Stimulated activated CD8-positive, alpha-beta memory T cell treated with anti-CD3 and anti-CD28 coated beads, Interleukin-4, amount 100 ng/mL, for 4 hours (primary cell): ENCODE measurements around the gene VAV2.

Source experiments
- DNase-seq, 2 donors: peaks; one replicate each; pipeline ENCODE4 v3.0.0-alpha.2; 2020; ENCODE audit warnings: low read depth in 2 of 2, low spot score in 1 of 2

VAV2 gene

GRCh38 chr9:133838859-133839507 lies 153.1 kb downstream of the VAV2 start:
- DNase-seq: no peak

- DNase-seq: no peak
These were observed 154.2 kb downstream of the VAV2 start for GRCh38 chr9:133837627-133838597.

- DNase-seq: no peak
These were observed 155.3 kb downstream of the VAV2 start for GRCh38 chr9:133836818-133837217.

GRCh38 chr9:133836001-133836758 lies 155.9 kb downstream of the VAV2 start:
- no peak for DNase-seq

DNA sequence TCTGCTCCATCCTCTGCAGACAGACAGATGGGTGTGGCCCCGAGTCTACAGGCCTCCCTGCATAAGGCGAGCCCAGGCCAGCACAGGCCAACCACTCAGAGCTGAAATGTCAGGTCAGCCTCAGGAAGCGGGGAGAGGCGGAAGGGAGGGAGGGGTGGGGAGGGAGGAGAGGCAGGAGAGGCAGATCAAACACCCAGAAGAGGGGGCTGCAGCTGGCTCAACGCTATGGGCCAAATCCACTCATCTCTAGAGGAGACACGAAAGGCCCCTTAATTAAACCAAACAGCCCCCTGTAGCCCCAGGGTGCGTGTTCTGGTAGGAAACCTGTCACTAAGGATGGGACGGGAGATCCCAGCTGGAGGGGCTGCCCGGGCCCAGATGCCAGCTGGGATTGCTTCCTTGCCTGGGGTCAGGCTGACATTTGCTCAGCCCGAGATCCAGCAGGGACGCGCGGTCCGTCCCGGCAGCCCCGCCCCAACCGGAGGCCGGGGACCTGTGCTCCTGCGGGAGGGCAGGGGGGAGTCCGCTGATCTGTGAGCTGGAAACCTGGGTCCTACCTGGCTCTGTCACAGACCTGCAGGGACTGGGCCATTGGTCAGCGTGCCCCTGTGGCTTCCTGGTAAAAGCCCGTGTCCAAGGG lies 156.7 kb downstream of the VAV2 start:
- DNase-seq: no peak

GRCh38 chr9:133834080-133834976 lies 157.8 kb downstream of the VAV2 start:
- no peak for DNase-seq

DNA sequence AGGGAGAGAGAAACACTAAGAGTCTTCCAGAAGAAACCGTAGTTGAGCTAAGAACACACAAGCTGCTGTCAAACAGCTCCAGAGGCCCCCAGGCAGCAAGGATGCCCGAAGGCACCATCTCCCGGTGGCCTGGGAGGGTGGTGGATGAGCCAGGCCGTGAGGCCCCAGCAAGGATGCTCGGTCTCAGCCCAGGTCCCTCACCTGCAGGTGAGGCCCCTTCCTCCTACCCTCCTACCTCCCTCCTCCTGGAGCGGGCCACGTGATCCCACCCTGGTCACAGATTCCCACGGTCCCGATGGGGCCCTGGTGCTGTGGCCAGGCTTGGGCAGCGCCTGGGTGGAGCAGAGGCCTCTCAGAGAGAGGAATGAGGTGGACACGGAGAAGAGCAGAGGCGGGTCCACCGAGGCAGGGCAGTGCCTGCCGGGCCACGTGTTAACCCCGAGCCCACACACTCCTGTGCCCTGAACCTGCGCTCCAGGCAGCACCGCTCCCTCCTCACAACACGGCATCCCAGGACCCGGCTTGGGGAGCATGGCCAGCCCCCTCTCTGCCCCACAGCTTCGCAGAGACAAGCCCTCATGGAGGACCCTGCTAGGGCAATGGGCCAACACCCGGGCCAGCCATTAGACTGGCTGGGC lies 158.6 kb downstream of the VAV2 start:
- no peak for DNase-seq

GRCh38 chr9:133832877-133833276 lies 159.2 kb downstream of the VAV2 start:
- DNase-seq: no peak

DNA sequence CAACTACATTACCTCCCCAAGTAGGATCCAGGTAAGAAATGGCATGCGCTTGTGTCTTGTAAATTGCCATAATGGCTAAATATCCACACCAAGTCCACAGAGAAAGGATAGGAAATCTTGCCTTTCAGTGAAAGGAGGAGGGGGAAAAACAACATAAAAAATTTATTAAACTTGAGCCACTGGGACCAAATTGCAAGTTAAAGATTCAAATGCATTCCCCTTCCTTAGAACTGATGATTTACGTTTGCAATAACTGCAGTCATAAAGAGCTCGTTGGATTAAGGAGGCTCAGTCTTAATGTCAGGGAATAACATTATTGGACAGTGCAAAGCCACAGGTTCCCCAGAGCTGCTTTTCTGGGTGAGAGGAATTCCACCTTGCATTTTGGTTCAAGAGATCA lies 161.4 kb downstream of the VAV2 start:
- DNase-seq: no peak

DNA sequence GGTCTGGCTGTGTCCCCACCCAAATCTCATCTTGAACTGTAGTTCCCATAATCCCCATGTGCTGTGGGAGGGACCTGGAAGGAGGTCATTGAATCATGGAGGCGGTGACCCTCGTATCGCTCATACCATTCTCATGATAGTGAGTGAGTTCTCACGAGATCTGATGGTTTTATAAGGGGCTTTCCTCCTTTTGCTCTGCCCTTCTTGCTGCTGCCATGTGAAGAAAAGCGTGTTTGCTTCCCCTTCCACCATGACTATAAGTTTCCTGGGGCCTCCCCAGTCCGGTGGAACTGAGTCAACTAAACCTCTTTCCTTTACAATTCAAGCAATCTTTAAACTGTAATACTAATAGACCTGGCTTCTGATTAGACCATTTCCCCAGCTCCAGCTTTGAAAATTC lies 161.8 kb downstream of the VAV2 start:
- no peak for DNase-seq

DNA sequence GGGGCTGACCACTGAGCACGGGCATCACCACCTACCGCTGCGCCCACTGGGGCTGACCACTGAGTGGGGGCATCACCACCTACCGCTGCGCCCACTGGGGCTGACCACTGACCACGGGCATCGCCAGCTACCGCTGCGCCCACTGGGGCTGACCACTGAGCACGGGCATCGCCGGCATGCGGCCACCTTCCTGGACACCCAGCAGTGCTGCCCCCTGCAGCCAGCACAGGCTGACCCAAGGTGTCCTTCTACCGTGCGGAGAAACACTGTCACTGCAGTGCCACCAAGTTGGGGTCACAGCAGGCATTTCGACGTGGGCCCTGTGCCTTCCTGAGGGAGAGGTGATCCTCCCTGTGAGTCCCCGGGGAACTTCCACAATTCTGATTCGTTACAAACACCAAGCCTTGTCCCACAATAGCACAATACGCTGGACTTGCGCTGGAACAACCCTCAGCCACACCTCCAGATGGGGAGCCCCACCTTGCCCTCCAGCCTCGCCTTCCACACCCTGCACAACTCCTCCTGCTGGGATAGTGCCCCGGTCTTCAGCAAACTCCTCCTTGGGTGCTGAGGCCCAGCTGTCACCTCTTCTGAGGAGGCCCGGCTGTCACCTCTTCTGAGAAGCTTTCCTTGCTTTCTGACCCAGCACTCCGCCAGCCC lies 163.7 kb downstream of the VAV2 start:
- no peak for DNase-seq

DNA sequence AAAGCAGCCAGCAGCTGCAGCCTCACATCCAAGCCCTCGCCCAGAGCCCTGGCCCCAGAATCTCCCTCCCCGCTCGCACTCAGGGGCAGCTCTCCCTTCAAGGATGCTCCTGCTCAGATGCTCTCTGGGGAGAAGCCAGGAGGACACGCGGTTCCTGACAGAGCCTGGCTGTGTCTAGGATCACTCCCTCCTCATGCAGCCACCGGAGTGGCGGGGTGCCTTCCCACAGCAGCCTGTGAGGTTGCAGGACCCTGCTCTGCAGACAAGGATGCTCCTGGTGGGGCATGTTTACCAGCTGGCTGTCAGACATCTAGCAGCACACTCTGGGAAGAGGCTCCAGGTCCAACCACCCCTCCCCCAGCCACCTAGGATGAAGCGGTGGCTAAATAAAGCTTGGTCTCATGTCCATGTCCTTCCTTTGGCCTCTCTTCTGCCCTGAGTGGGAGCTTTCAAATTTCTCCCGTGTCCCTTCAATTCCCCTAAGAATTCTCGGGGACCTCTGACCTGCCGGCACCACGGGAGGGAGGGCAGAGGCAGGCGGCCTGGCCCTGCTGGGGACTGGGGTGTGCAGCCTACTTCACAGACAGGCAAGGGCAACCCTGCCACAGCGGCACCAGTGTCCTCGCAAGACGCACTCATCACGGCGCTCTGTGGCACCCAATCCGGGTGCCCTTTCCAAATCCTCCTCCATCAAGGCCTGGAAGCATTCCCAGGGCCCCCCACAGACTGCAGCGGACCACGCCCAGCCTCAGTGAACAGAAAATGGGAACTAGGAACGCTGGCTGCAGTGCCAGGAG lies 165.6 kb downstream of the VAV2 start:
- no peak for DNase-seq

DNA sequence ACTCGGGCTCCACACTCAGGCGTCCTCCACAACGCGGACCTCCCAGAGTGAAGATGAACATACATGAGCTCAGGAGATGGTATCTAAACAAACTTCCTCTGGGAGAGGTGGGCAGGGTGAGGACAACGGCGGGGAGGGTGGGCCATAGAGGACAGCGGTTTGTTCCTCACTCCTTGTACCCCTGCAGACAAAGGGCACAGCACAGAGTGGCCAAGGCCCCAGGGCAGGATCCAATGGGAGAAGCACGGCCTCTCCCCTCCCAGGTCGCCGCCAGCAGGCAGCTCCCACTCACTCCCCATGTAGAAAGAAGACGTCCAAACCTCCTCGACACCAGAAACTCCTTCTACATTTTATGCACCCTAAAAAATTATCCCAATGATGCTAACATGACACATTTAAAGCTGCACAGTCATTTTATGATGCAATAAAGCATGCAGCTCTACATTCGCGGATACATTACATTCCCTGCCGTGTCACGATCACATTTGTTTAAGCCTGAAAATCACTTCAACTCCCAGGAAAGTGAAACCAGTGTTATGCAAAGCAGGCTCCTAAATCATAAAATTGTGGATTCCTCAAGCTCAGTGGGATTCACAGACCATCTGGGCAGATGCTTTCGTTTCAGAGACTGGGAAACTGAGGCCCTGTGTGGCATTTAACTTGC lies 166.4 kb downstream of the VAV2 start:
- no peak for DNase-seq

- DNase-seq: no peak
These were observed 167.3 kb downstream of the VAV2 start for GRCh38 chr9:133824802-133825186.

GRCh38 chr9:133824106-133824801 lies 167.9 kb downstream of the VAV2 start:
- DNase-seq: no peak

- DNase-seq: no peak
These were observed 168.7 kb downstream of the VAV2 start for GRCh38 chr9:133823189-133824105.
